ENCODE measurements around the gene HDLBP. TPM values are rescaled to one million over a fixed set of nuclear protein-coding genes. Genes with fewer than 3 reads are reported as not detected.

Gene HDLBP
- total RNA-seq, 1 donor from 2014 or later = 989 TPM

DNA sequence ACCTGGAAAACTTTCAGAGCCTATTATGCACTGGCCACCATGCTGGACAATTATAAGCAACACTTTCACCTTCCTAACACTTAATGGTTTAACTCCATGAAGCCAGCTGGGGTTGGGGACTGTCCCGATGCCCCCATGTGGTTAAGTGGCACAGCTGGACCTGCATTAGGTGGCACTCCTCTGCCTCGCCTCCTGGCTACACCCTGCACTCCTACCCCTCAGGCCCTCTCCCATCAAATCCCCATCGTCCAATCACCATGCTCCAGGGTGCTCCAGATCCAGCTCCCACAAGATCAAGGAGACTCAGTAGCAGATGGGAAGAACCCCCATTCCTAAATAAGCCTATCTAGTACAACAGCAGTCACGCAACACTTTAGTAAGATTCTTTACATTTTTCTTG is 53.8 kb downstream of the HDLBP start:
- peaks cover 20% of the 10 kb centered on the region for H3K4me1 Mint-ChIP-seq (ENCODE audit: low read depth)
- H3K27me3 Mint-ChIP-seq (ENCODE audit: low read depth) = no peaks in the 10 kb centered on the region
- H3K36me3 Mint-ChIP-seq (ENCODE audit: low read depth) = peaks cover 47% of the 10 kb centered on the region
- TF ChIP-seq, protein P1, sequence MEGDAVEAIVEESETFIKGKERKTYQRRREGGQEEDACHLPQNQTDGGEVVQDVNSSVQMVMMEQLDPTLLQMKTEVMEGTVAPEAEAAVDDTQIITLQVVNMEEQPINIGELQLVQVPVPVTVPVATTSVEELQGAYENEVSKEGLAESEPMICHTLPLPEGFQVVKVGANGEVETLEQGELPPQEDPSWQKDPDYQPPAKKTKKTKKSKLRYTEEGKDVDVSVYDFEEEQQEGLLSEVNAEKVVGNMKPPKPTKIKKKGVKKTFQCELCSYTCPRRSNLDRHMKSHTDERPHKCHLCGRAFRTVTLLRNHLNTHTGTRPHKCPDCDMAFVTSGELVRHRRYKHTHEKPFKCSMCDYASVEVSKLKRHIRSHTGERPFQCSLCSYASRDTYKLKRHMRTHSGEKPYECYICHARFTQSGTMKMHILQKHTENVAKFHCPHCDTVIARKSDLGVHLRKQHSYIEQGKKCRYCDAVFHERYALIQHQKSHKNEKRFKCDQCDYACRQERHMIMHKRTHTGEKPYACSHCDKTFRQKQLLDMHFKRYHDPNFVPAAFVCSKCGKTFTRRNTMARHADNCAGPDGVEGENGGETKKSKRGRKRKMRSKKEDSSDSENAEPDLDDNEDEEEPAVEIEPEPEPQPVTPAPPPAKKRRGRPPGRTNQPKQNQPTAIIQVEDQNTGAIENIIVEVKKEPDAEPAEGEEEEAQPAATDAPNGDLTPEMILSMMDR (IDR thresholded peaks at IDR 0.05) = no peak
- DNase-seq (ENCODE audit: low spot score) = no peak
- H3K27ac Mint-ChIP-seq (ENCODE audit: unreplicated experiment) = peak overlapping the region; percentile 54
- H3K4me3 Mint-ChIP-seq (ENCODE audit: unreplicated experiment) = no peak overlapping the region
- no peaks in the 10 kb centered on the region for H3K9me3 Mint-ChIP-seq (ENCODE audit: low read depth)

DNA sequence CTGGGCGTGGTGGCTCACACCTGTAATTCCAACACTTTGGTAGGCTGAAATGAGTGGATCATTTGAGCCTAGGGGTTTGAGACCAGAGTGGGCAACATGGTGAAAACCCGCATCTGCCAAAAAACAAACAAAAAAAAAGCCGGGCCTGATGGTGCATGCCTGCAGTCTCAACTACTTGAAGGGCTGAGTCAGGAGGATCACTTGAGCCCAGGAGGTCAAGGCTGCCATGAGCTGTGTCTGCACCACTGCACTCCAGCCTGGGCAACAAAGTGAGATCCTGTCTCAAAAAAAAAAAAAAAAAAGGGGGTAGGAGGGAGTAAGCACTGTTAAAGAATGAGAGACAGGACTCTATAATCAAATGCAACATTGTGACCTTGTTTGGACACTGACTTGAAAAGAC is 54.6 kb downstream of the HDLBP start:
- TF ChIP-seq, protein P1 (IDR thresholded peaks at IDR 0.05) = no peak
- Mint-ChIP-seq H3K4me1 (ENCODE audit: low read depth) (peaks cover 19% of the 10 kb centered on the region), H3K9me3 (ENCODE audit: low read depth) (no peaks in the 10 kb centered on the region), H3K4me3 (ENCODE audit: unreplicated experiment) (no peak overlapping the region), H3K36me3 (ENCODE audit: low read depth) (peaks cover 46% of the 10 kb centered on the region), H3K27me3 (ENCODE audit: low read depth) (no peaks in the 10 kb centered on the region), H3K27ac (ENCODE audit: unreplicated experiment) (peak overlapping the region; percentile 2)
- no peak for DNase-seq (ENCODE audit: low spot score)

DNA sequence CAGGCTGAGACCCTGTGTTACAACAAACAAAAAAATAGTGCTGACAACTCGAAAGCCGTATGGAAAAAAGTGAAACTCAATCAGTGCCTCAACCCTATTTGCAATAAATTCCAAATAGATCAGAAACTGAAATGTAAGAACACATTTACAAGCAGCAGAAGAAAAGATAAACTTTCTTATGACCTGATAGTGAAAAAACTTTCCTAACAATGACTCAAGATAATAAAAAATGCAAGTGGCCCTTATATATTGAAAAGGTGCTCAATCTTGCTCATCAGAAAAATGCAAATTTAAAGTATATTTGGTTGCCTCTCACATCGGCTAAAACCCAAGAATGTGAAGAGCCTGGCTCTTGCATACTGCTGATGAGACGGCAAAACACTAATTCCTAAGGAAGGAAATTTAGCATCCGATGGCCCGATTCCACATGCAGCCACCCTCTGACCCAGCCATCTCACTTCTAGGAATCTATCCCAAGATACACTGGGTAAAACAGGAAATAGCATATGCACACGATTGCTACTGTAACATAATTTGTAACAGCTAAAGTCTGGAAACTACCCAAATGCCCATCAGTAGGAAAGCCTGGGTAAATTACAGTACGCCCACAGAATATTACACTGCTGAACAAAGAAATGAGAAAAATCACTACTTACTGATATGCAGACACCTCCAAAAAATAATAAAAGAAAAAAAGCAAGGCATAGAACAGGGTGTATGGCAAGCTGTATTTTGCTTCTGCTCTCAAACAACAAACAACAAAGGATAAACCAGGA is 56.8 kb downstream of the HDLBP start:
- peaks cover 19% of the 10 kb centered on the region for H3K4me1 Mint-ChIP-seq (ENCODE audit: low read depth)
- TF ChIP-seq, protein P1 (IDR thresholded peaks at IDR 0.05) = no peak
- H3K9me3 Mint-ChIP-seq (ENCODE audit: low read depth) = no peaks in the 10 kb centered on the region
- peaks cover 50% of the 10 kb centered on the region for H3K36me3 Mint-ChIP-seq (ENCODE audit: low read depth)
- H3K27me3 Mint-ChIP-seq (ENCODE audit: low read depth) = no peaks in the 10 kb centered on the region
- DNase-seq (ENCODE audit: low spot score) = no peak
- H3K4me3 Mint-ChIP-seq (ENCODE audit: unreplicated experiment) = no peak overlapping the region
- peak overlapping the region; percentile 62 for H3K27ac Mint-ChIP-seq (ENCODE audit: unreplicated experiment)

DNA sequence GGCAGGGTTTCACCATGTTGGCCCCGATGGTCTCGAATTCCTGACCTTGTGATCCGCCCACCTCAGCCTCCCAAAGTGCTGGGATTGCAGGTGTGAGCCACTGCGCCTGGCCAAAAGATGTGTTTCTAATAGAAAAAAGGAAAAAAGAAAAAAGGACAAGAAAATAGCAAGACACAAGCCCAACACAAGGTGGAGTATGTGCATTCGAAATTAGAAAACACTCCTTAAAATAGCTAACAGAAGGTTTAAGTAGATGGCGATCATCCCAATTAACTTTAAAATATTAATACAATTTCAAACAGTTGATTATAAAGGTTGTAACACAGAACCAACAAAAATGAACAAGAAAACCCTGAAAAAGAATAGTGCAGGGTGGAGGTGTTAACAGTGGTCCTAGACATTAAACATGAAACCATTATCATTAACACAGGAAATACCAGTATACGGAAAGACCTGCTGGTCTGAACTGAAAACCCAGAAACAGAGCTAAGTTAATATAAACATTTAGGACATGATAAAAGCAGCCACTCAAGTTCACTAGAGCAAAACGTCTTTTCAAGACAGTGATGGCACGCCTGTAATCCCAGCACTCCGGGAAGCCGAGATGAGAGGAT is 57.9 kb downstream of the HDLBP start:
- Mint-ChIP-seq H3K4me1 (ENCODE audit: low read depth) (peaks cover 16% of the 10 kb centered on the region), H3K27ac (ENCODE audit: unreplicated experiment) (peak overlapping the region; percentile 19), H3K4me3 (ENCODE audit: unreplicated experiment) (no peak overlapping the region), H3K36me3 (ENCODE audit: low read depth) (peaks cover 48% of the 10 kb centered on the region), H3K27me3 (ENCODE audit: low read depth) (no peaks in the 10 kb centered on the region), H3K9me3 (ENCODE audit: low read depth) (no peaks in the 10 kb centered on the region)
- TF ChIP-seq, protein P1 (IDR thresholded peaks at IDR 0.05) = peak; percentile 55
- no peak for DNase-seq (ENCODE audit: low spot score)

DNA sequence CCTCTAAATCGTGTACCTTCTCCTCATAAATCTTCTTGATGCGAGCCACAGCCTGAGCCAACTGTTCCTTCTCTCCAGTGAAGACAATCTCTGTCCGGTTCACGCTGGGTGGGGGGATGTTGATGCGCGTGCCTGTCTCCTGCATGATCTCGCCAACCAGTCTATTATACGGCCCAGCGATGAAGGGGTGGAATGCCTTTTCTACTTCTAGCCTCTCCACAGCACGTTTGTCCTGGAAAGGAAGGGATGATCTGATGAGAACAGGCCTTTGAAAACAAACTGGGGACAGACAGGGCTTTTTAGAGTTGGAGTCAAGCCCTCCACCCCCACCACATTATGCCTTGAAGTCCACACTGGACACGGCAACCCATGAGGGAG is 59.3 kb downstream of the HDLBP start:
- Mint-ChIP-seq H3K27me3 (ENCODE audit: low read depth) (no peaks in the 10 kb centered on the region), H3K4me1 (ENCODE audit: low read depth) (peaks cover 16% of the 10 kb centered on the region), H3K36me3 (ENCODE audit: low read depth) (peaks cover 50% of the 10 kb centered on the region), H3K27ac (ENCODE audit: unreplicated experiment) (no peak overlapping the region), H3K9me3 (ENCODE audit: low read depth) (no peaks in the 10 kb centered on the region), H3K4me3 (ENCODE audit: unreplicated experiment) (no peak overlapping the region)
- TF ChIP-seq, protein P1 (IDR thresholded peaks at IDR 0.05) = no peak
- DNase-seq (ENCODE audit: low spot score) = no peak

All from chondrocyte (in vitro differentiated cells).